OCI-LY7 (cell line): ENCODE results near the gene FRRS1.

Experiments used
- EZH2phosphoT487 ChIP-seq: fragments of 200-600 bp; sonication (generic); IDR thresholded peaks from 2 replicates; pipeline ENCODE4 v1.6.1; 2018; ENCODE audit warnings: low read depth, borderline replicate concordance, mild to moderate bottlenecking, mixed run types, antibody characterized with exemption, low read length, moderate library complexity, mixed read lengths
- TF ChIP-seq, protein P1 (sequence below): fragments of 200-600 bp; sonication (generic); conservative IDR thresholded peaks from 2 replicates; pipeline ENCODE4 v1.5.1; 2014; ENCODE audit warnings: mild to moderate bottlenecking, antibody characterized with exemption, low read length, moderate library complexity, mixed read lengths

DNA sequence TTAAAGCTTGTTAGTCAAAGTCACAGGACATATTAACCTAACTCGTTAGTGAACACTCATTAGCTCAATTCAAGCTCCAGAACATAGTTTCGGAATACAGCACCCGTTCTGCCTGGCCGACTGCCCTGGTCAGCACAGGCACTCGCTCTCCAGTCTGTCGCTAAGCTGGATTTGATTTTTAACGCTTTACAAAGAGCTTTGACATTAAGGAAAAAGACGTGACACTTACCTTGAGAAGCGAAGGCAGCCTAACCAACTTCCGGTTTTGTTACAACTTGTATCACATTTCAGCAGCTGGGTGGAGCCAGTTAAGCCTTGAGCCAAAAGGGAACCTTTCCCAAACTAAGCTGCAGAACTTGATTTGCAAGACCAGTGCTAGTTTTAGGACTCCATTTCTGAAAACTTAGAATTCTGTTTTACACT lies at the start of gene FRRS1:
- TF ChIP-seq, protein P1, sequence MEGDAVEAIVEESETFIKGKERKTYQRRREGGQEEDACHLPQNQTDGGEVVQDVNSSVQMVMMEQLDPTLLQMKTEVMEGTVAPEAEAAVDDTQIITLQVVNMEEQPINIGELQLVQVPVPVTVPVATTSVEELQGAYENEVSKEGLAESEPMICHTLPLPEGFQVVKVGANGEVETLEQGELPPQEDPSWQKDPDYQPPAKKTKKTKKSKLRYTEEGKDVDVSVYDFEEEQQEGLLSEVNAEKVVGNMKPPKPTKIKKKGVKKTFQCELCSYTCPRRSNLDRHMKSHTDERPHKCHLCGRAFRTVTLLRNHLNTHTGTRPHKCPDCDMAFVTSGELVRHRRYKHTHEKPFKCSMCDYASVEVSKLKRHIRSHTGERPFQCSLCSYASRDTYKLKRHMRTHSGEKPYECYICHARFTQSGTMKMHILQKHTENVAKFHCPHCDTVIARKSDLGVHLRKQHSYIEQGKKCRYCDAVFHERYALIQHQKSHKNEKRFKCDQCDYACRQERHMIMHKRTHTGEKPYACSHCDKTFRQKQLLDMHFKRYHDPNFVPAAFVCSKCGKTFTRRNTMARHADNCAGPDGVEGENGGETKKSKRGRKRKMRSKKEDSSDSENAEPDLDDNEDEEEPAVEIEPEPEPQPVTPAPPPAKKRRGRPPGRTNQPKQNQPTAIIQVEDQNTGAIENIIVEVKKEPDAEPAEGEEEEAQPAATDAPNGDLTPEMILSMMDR, result no peak
- no peak for TF ChIP-seq EZH2phosphoT487
